ENCODE measurements around the gene TMEM63B.

The TMEM63B gene

GRCh38 chr6:44147256-44147655 is 19.9 kb downstream of the TMEM63B start:
- no peak for DNase-seq

DNA sequence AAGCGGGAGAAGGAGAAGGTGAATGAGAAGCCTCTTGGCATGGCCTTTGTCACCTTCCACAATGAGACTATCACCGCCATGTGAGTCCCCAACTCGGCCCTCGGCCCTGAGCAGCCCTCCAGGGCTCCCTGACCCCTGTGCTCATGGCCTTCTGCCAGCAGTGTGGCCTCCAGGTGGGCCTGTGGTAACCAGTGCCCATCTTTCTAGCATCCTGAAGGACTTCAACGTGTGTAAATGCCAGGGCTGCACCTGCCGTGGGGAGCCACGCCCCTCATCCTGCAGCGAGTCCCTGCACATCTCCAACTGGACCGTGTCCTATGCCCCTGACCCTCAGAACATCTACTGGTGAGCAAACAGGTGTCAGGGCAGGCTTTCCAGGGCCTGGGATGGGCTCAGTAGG is 21.0 kb downstream of the TMEM63B start:
- DNase-seq = no peak

DNA sequence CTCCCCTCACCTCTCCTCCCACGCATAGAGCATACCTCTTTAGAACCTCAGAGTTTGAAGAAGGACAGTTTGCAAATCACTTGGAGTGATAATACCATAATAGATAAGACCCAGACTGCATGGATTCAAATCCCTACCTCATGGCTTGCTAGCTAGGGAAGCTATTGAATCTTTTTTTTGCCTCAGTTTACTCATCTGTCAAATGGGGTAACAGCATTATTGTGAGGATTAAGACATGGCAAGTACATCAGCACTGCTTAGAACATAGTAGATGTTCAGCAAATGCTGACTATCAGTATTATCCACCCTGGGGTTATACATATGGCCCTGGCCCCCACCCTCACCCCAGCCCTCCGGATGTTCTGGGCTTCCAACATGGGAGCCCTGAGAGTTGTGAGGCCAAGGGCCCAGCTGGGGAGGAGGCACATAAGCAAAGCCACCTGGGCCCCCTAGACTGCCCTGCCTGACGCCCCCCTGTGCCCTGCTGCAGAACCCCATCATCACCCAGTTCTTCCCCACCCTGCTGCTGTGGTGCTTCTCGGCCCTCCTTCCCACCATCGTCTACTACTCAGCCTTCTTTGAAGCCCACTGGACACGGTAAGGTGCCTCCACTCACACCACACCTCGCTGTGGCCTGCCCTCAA is 22.1 kb downstream of the TMEM63B start:
- DNase-seq = no peak

DNA sequence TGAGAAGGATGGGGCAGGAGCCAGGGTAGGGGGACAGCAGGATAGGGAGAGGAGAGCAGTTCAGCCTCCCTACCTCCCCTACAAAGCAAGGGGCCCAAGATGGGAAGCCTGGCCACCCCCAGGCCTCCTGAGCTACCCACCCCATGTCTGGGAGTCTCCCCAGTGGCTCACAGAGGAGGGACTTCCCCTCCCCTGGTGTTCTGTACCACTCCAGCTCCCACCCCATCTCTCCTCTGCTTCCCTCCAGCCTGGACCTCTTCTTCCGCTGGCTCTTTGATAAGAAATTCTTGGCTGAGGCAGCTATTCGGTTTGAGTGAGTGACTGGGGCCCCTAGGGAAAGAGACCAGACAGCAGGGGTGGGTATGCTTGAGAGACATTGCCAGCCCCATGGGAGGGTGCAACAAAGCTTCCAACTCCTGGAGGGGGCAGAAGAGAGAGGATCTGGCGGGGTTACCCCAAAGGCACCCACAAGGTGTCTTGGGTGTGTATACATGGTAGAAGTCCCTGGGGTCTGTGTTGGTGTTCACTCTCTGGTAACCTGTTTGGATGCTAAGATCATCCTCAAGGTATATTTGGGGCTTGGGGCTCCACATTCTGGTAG is 23.1 kb downstream of the TMEM63B start:
- no peak for DNase-seq

DNA sequence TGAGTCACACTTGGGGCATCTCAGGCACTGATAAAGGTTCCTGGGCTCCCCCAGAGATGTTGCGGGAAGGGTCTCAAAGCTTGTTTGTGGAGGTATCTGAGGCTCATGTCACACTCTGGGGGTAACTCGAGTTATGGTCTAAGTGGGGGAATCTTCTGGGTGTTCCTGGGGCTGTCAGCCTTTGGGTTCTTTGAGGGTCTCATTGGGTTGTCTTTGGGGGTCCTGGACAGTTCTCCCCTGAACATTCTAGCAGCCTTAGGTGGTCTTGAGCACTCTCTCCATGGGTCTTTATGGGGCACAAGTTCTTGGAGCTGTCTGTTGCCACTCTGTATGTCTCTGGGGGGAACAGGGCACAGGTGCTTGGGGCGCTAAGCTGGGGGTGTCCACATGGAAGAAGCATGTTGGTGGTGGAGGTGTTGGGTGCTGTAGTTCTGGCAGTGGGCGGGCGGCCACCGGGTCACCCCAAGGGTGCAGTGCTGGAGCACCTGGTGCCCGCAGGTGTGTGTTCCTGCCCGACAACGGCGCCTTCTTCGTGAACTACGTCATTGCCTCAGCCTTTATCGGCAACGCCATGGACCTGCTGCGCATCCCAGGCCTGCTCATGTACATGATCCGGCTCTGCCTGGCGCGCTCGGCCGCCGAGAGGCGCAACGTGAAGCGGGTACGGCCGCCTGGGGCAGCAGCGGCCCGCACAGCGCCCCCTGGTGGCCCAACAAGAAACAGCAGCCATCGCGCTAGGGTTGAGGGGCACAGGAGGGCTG is 24.2 kb downstream of the TMEM63B start:
- no peak for DNase-seq

DNA sequence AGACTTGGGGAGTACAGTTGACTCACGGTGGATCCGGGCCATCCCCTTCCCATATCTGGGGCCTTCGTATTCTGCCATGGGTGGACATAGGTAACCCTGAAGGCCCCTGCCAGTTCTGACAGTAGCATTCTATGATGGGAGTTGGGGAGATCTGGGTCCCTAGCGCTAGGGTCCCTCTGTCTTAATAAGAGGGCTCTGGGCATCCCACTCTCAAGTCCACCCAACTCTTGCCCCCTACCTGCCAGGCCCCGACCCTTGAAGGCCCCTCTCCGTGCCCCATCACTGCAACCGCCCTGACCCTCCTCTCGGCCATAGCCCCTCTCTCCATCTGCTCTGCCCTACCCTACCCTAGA is 24.7 kb downstream of the TMEM63B start:
- no peak for DNase-seq

DNA sequence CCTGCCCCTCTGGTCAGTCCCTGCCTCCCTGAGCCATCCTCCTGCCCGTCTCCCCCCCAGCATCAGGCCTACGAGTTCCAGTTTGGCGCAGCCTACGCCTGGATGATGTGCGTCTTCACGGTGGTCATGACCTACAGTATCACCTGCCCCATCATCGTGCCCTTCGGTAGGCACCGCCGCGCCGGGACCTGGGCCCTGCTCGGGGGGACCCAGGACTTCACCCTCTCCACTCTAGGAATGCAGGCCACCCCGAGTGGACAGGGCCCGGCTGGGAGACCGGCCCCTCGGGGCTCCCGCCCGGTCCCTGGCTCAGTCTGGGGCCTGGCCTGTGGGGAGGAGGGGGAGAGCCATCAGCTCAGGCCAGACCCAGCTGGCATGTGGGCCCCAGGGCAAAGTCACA is 25.2 kb downstream of the TMEM63B start:
- DNase-seq = no peak

DNA sequence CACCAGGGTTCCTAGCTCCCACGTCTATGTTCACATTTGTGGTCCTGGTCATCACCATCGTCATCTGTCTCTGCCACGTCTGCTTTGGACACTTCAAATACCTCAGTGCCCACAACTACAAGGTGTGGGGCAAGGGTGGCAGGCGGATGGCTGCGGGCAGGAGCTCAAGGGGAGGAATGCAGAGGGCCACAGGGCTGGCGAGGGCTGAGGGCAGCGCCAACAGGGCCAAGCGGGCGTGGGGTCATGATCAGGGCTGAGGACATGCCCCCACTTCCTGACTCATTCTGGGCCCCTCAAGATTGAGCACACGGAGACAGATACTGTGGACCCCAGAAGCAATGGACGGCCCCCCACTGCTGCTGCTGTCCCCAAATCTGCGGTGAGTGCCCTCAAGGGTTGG is 26.7 kb downstream of the TMEM63B start:
- DNase-seq = no peak

- DNase-seq = no peak
Observed at GRCh38 chr6:44156494-44157151, 29.3 kb downstream of the TMEM63B start.

DNA sequence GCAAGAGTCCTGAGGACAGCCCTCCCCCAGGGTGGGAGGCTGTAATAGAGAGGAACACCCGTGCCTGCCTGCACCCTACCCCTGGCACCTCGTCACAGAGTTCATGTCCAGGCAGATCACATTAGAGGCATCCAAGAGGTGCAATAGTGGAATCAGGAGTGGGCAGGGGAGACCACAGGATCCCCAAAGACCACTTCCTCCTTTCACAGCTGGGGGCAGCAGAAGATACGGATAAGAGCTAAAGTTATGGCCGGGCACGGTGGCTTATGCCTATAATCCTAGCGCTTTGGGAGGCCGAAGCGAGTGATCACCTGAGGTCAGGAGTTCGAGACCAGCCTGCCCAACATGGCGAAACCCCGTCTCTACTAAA is 29.8 kb downstream of the TMEM63B start:
- DNase-seq = no peak

DNA sequence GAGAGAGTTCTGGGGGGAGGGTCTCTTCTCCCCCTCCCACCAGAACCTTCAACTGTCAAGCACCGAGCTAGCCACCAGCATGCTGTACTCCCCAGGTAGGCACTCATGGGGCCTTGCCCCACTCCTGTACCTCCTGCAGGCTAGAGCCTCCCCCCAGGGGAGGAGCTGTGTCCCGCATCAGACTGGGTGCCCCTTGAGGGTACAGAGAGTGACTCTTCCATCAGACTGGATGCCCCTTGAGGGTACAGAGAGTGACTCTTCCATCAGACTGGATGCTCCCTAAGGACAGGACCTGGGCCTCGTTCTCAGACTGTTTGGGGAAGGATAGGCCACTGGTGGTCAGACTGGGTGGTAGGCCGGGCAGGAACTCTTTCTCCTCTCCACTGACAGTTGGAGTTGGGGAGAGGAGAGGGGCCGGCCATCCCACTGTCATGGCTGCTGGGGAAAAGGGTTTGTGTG is 31.4 kb downstream of the TMEM63B start, which contains the start of gene CAPN11:
TSS of gene CAPN11 (plus strand) at position 51 of the 459 bp plus-strand sequence. CDS start at position 80, 29 bp downstream.
- DNase-seq = no peak

DNA sequence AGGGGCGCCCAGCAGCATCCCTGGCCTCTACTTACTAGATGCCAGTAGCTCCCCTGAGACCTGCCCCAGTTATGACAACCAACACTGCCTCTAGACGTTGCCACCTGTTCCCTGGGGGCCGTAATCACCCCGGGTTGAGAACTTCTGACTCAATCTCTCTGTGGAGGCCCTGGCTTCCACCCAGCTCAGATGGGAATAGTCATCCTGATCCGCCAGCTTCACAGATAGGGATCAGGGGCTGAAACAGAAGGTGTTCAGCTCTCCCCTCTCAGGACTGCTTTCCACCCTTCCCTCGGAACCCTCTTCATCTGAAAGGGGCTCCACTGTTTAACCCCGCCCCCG is 34.6 kb downstream of the TMEM63B start:
- no peak for DNase-seq

DNA sequence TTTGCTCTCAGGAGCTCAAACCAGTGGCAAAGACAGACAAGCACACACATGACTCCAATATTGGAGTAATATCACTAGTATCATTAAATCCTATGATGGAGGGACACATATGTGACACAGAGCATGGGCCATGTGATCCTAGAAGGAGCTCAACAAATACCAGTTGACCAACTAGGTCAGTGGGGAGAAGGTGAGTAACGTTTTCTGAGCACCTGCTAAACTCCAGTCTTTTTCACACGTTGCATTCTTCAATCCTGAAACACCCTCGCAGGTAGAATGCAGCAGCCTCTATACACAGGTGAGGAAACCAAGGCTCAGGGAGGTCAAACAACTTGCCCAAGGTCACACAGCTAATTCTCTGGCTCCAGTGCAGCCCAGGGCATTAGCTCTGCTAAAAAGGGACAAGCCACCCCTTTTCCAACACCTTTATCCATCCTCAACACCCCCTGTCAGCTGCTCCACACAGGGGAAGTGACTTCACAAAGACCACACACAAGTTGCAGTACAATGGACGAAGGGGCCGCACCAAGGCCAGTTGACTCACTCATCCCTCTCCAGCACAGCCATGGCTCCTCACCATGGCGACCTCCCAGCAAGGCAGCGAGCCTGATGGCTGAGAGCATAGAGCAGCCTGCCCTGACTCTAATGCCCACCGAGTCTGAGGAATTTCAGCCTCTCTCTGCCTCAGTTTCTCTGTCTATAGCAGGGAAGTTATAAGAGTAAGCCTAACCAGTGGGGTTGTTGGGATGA is 35.7 kb downstream of the TMEM63B start:
- no peak for DNase-seq

- no peak for DNase-seq
Observed at GRCh38 chr6:44166116-44166515, 38.8 kb downstream of the TMEM63B start.

GRCh38 chr6:44166591-44167184 is 39.3 kb downstream of the TMEM63B start:
- DNase-seq = no peak

DNA sequence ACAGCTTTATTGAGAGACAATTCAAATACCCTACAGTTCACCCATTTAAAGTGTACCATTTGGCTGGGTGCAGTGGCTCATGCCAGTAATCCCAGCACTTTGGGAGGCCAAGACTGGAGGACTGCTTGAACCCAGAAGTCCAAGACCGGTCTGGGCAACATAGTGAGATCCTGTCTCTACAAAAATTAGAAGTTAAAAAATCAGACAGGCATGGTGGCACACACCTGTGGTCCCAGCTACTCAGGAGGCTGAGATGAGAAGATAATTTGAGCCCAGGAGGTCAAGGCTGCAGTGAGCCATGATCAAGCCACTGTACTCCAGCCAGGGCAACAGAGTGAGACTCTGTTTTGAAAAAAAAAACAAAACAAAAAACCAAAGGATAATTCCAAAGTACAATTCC is 40.2 kb downstream of the TMEM63B start:
- DNase-seq = no peak

DNA sequence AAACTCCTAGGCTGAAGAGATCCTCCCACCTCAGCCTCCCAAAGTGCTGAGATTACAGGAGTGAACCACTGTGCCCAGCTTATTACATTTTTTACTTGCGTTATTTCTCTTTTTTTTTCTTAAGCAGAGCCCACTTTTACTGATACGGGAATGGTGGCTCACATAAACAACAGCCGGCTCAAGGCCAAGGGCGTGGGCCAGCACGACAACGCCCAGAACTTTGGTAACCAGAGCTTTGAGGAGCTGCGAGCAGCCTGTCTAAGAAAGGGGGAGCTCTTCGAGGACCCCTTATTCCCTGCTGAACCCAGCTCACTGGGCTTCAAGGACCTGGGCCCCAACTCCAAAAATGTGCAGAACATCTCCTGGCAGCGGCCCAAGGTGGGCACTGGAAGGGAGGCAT is 41.8 kb downstream of the TMEM63B start:
- no peak for DNase-seq

DNA sequence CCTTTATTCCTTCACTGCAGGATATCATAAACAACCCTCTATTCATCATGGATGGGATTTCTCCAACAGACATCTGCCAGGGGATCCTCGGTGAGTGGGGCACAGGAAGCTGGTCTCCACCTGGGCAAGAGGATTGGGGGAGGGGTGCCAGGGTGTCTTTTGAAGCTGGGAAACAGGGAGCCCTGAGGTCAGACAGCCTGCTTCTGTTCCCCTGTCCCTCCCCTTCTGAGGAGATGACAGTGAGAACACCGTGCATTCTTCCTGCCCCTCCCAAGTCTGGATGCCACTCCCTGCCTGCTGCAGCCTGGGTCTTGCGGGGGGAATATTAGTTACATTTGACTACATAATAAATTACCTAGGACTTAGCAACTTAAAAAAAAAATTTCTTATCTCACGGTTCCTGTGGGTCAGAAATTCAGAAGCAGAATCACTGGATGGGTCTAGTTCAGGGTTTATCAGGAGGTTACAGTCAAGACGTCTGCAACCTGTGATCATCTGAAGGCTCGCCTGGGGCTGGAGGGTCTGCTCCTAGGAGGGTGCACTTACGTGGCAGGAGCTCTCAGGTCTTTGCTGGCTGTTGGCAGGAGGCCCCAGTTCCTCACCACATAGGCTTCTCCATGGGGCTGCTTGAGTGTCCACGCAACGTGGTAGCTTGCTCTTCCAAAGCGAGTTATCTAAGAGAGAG is 42.7 kb downstream of the TMEM63B start:
- DNase-seq = no peak

DNA sequence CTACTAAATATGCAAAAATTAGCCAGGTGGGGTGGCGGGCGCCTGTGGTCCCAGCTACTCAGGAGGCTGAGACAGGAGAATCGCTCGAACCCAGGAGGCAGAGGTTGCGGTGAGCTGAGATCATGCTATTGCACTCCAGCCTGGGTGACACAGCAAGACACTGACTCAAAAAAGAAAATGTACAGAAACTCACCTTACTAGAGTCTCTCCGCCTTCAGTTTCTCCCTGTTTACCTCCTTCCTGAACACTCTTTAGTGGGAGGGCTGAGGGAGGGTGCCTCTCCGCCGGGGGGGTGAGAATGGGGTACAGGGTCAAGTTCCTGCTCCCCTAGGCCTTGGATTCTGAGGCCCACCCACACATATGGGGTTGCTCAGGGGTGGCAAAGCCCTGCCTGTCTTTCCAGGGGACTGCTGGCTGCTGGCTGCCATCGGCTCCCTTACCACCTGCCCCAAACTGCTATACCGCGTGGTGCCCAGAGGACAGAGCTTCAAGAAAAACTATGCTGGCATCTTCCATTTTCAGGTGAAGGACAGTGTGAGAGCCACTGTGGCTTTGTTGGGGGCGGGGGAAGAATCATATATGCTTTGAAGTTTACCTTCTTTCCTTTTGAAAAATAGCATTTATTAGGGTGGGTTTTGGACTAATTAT is 44.7 kb downstream of the TMEM63B start:
- DNase-seq = no peak

DNA sequence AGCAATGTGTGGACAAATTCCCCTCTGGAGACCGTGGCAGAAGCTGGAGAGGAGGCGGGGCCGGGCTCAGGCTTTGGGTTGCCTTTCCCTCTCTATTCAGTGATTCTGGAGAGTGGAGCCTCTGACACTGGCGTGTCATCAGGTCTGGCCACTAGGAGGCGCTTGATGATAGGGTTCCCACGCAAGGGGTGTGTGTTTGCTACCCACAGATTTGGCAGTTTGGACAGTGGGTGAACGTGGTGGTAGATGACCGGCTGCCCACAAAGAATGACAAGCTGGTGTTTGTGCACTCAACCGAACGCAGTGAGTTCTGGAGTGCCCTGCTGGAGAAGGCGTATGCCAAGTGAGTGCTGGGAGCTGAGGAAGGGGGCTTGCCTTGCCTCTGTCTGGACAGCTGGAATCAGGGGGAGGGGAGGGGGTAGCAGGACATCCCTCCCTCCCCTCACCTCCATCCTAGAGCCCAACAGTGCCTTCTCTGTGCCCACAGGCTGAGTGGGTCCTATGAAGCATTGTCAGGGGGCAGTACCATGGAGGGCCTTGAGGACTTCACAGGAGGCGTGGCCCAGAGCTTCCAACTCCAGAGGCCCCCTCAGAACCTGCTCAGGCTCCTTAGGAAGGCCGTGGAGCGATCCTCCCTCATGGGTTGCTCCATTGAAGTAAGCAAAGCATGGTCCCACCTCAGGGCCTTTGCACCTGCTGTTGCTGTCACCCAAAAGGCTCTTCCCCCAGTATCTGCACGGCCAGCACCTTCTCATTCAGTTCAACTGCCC is 45.6 kb downstream of the TMEM63B start:
- no peak for DNase-seq

Data from NCI-H187 treated with DMSO at 0.1 percent for 48 hours (cell line).